Measurements from ENCODE around the gene SRSF3.
"Not testable (repeated sequence)": the region's sequence is repeated elsewhere in the genome, so short reads cannot be mapped to it uniquely, and the experiment has no call there.

Gene SRSF3

GRCh38 chr6:36636283-36636682 lies 42.1 kb downstream of the SRSF3 start:
- H3K4me3 ChIP-seq (ENCODE audit: low read length) = no peak overlapping the region
- no peak for DNase-seq (ENCODE audit: low read depth, low spot score)

GRCh38 chr6:36636687-36637418 lies 42.7 kb downstream of the SRSF3 start:
- H3K4me3 ChIP-seq (ENCODE audit: low read length) = no peak overlapping the region
- DNase-seq (ENCODE audit: low read depth, low spot score) = no peak

GRCh38 chr6:36638579-36638978 lies 44.4 kb downstream of the SRSF3 start:
- H3K4me3 ChIP-seq (ENCODE audit: low read length) = no peak overlapping the region
- no peak for DNase-seq (ENCODE audit: low read depth, low spot score)

- no peak overlapping the region for H3K4me3 ChIP-seq (ENCODE audit: low read length)
- no peak for DNase-seq (ENCODE audit: low read depth, low spot score)
Observed at GRCh38 chr6:36639171-36639808, 45.1 kb downstream of the SRSF3 start.

GRCh38 chr6:36641543-36641942 lies 47.4 kb downstream of the SRSF3 start:
- no peak for DNase-seq (ENCODE audit: low read depth, low spot score)
- H3K4me3 ChIP-seq (ENCODE audit: low read length) = no peak overlapping the region

- no peak for DNase-seq (ENCODE audit: low read depth, low spot score)
- no peak overlapping the region for H3K4me3 ChIP-seq (ENCODE audit: low read length)
Observed at GRCh38 chr6:36642913-36643817, 49.0 kb downstream of the SRSF3 start.

- no peak for DNase-seq (ENCODE audit: low read depth, low spot score)
- H3K4me3 ChIP-seq (ENCODE audit: low read length) = no peak overlapping the region
Observed at GRCh38 chr6:36643977-36644376, 49.8 kb downstream of the SRSF3 start.

- no peak for DNase-seq (ENCODE audit: low read depth, low spot score)
- H3K4me3 ChIP-seq (ENCODE audit: low read length) = no peak overlapping the region
Observed at GRCh38 chr6:36649086-36649485, 54.9 kb downstream of the SRSF3 start.

GRCh38 chr6:36649701-36650484 lies 55.7 kb downstream of the SRSF3 start:
- DNase-seq (ENCODE audit: low read depth, low spot score) = no peak

GRCh38 chr6:36650848-36651478 lies 56.8 kb downstream of the SRSF3 start:
- H3K4me3 ChIP-seq (ENCODE audit: low read length) = no peak overlapping the region
- no peak for DNase-seq (ENCODE audit: low read depth, low spot score)

More at GRCh38 chr6:36649701-36650484, 55.7 kb downstream of the SRSF3 start:
- no peak overlapping the region for H3K4me3 ChIP-seq (ENCODE audit: low read length)

- DNase-seq (ENCODE audit: low read depth, low spot score) = no peak
- H3K4me3 ChIP-seq (ENCODE audit: low read length) = no peak overlapping the region
Observed at GRCh38 chr6:36651659-36652379, 57.7 kb downstream of the SRSF3 start.

- DNase-seq (ENCODE audit: low read depth, low spot score); H3K4me3 ChIP-seq (ENCODE audit: low read length): not testable (repeated sequence)
Observed at GRCh38 chr6:36654469-36654868, 60.3 kb downstream of the SRSF3 start.

Measured in Jurkat, Clone E6-1 (cell line).